ENCODE results near the gene LPGAT1. TPM values are rescaled to one million over a fixed set of nuclear protein-coding genes. Genes with fewer than 3 reads are reported as not detected.

Gene LPGAT1
- total RNA-seq, 1 experiment from 2014 or later = 46.0 TPM

- POLR2A ChIA-PET (ENCODE audit: unreplicated experiment) = no interaction called here
- Histone ChIP-seq H3K4me3 (no peak overlapping the region), H3K9me3 (ENCODE audit: insufficient read depth, low read depth) (no peaks in the 10 kb centered on the region), H3K4me1 (replicated peaks; ENCODE audit: insufficient read depth) (peaks cover 15% of the 10 kb centered on the region; the same call in 1 of the 2 replicates), H3K4me2 (no peak overlapping the region), H3F3A (ENCODE audit: insufficient read depth, low read depth) (no peaks in the 10 kb centered on the region; the same call in 1 of the 2 replicates), H2AFZ (no peak overlapping the region), H3K27ac (no peak overlapping the region), H3K9me2 (ENCODE audit: insufficient read depth) (no peaks in the 10 kb centered on the region), H3K79me2 (ENCODE audit: low read depth) (peaks cover 6% of the 10 kb centered on the region; the same call in 1 of the 2 replicates), H3K36me3 (ENCODE audit: low read depth) (no peaks in the 10 kb centered on the region), H4K20me1 (ENCODE audit: insufficient read depth) (no peaks in the 10 kb centered on the region), H3K27me3 (ENCODE audit: insufficient read depth, low read depth) (no peaks in the 10 kb centered on the region)
- intact Hi-C loops (cut with micrococcal nuclease; ENCODE audit: unreplicated experiment) = loop anchor here (5.0 kb wide), 2 partner anchors 120 to 180 kb away; no protein-coding TSS in a partner anchor
- no peak for TF ChIP-seq CTCF (conservative IDR thresholded peaks at IDR 0.05)
- TF ChIP-seq EZH2 (IDR thresholded peaks at IDR 0.05; ENCODE audit: low read depth) = no peak
- BruUV-seq (replicated peaks) = no TSS peak
- DNase-seq = no peak
- CTCF ChIA-PET = no interaction called here
These were observed 2.1 kb upstream of the LPGAT1 start for GRCh38 chr1:211832661-211833060.

- Histone ChIP-seq H3K27me3 (ENCODE audit: insufficient read depth, low read depth) (no peaks in the 10 kb centered on the region), H2AFZ (no peak overlapping the region), H3K4me3 (no peak overlapping the region), H3F3A (ENCODE audit: insufficient read depth, low read depth) (no peaks in the 10 kb centered on the region; the same call in 1 of the 2 replicates), H4K20me1 (ENCODE audit: insufficient read depth) (no peaks in the 10 kb centered on the region), H3K9me3 (ENCODE audit: insufficient read depth, low read depth) (no peaks in the 10 kb centered on the region), H3K4me2 (no peak overlapping the region), H3K4me1 (replicated peaks; ENCODE audit: insufficient read depth) (peaks cover 15% of the 10 kb centered on the region; the same call in 1 of the 2 replicates), H3K79me2 (ENCODE audit: low read depth) (peaks cover 6% of the 10 kb centered on the region; the same call in 1 of the 2 replicates), H3K36me3 (ENCODE audit: low read depth) (no peaks in the 10 kb centered on the region), H3K9me2 (ENCODE audit: insufficient read depth) (no peaks in the 10 kb centered on the region), H3K27ac (no peak overlapping the region)
- no peak for TF ChIP-seq CTCF (conservative IDR thresholded peaks at IDR 0.05)
- intact Hi-C loops (cut with micrococcal nuclease; ENCODE audit: unreplicated experiment) = loop anchor here (2.0 to 5.0 kb wide), 4 partner anchors 97 to 181 kb away; no protein-coding TSS in a partner anchor
- no peak for DNase-seq
- BruUV-seq (replicated peaks) = no TSS peak
- ChIA-PET CTCF (interaction anchor here (0.6 kb wide), 1 partner anchor 505 kb away, joined by 5 read pairs; no protein-coding TSS in a partner anchor), POLR2A (ENCODE audit: unreplicated experiment) (no interaction called here)
These were observed 1.2 kb upstream of the LPGAT1 start for GRCh38 chr1:211831558-211832323.

GRCh38 chr1:211830055-211830327 lies 572 bp downstream of the LPGAT1 start:
- Histone ChIP-seq H3K36me3 (ENCODE audit: low read depth) (peaks cover 5% of the 10 kb centered on the region; the same call in 1 of the 2 replicates), H3K79me2 (ENCODE audit: low read depth) (peaks cover 6% of the 10 kb centered on the region; the same call in 1 of the 2 replicates), H4K20me1 (ENCODE audit: insufficient read depth) (no peaks in the 10 kb centered on the region), H3K4me3 (peak overlapping the region; percentile 75), H3K4me1 (replicated peaks; ENCODE audit: insufficient read depth) (peaks cover 15% of the 10 kb centered on the region; the same call in 1 of the 2 replicates), H3F3A (ENCODE audit: insufficient read depth, low read depth) (no peaks in the 10 kb centered on the region; the same call in 1 of the 2 replicates), H2AFZ (peak overlapping the region; percentile 81; the same call in 1 of the 2 replicates), H3K27ac (no peak overlapping the region), H3K4me2 (peak overlapping the region; percentile 85), H3K9me2 (ENCODE audit: insufficient read depth) (no peaks in the 10 kb centered on the region), H3K27me3 (ENCODE audit: insufficient read depth, low read depth) (no peaks in the 10 kb centered on the region), H3K9me3 (ENCODE audit: insufficient read depth, low read depth) (no peaks in the 10 kb centered on the region)
- intact Hi-C loops (cut with micrococcal nuclease; ENCODE audit: unreplicated experiment) = loop anchor here (1.0 to 5.0 kb wide), 5 partner anchors 99 to 182 kb away; no protein-coding TSS in a partner anchor
- TF ChIP-seq CTCF (conservative IDR thresholded peaks at IDR 0.05) = no peak
- no TSS peak for BruUV-seq (replicated peaks)
- DNase-seq = no peak
- CTCF ChIA-PET = interaction anchor here (0.7 kb wide), 1 partner anchor 125 kb away, joined by 5 read pairs; no protein-coding TSS in a partner anchor
- POLR2A ChIA-PET (ENCODE audit: unreplicated experiment) = no interaction called here

Measured in PC-9 (cell line).